ENCODE measurements around the gene MTHFR. TPM values are rescaled to one million over a fixed set of nuclear protein-coding genes. Genes with fewer than 3 reads are reported as not detected.

Gene MTHFR
- total and polyA plus RNA-seq, 5 experiments from 2014 or later = 3.7 to 71.7 (median 9.5) TPM

GRCh38 chr1:11800756-11801433, 4.9 kb downstream of the MTHFR start:
- Mint-ChIP-seq H3K9me3 (no peaks in the 10 kb centered on the region), H3K27me3 (no peaks in the 10 kb centered on the region), H3K4me3 (peak overlapping the region in 1 of 10 donors; percentile 36), H3K27ac (no peak overlapping the region), H3K36me3 (peaks cover 0 to 49% (median 7%) of the 10 kb centered on the region in 3 donors), H3K4me1 (peaks cover 18 to 48% (median 42%) of the 10 kb centered on the region in 4 donors)
- ATAC-seq = no peak
- DNase-seq = no peak
- POLR2A ChIA-PET = no interaction called here

GRCh38 chr1:11800391-11800755, 5.4 kb downstream of the MTHFR start:
- ATAC-seq (no peak), DNase-seq (no peak)
- POLR2A ChIA-PET = interaction anchor here (0.7 kb wide), 1 partner anchor 575 kb away, joined by 3 read pairs; no protein-coding TSS in a partner anchor
- H3K4me1 Mint-ChIP-seq = peaks cover 18 to 47% (median 40%) of the 10 kb centered on the region in 4 donors
- H3K9me3 Mint-ChIP-seq = no peaks in the 10 kb centered on the region
- H3K36me3 Mint-ChIP-seq = peaks cover 0 to 54% (median 9%) of the 10 kb centered on the region in 3 donors
- H3K27ac Mint-ChIP-seq = peak overlapping the region in 2 of 10 donors; percentile 59 to 65
- no peak overlapping the region for H3K4me3 Mint-ChIP-seq
- no peaks in the 10 kb centered on the region for H3K27me3 Mint-ChIP-seq

DNA sequence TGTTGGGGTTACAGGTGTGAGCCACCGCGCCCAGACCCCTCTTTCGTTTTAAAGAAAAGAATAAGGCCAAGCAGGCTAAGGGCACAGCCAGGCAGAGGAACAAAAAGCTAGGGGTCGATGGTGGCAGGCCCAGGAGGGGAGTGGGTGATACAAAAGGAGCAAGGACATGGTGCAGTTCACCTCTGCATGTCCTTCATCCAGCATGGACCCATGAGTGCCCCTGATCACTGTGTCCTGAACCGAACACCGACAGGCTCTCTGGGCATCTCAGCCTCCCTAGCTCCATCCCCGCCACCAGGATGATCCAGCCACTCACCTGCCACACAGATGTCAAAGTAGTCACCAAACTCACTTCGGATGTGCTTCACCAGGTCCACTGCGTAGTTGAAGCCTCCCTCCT, 5.9 kb downstream of the MTHFR start:
- peak overlapping the region in 3 of 10 donors; percentile 7 to 65 (median 59) for H3K27ac Mint-ChIP-seq
- H3K36me3 Mint-ChIP-seq = peaks cover 0 to 57% (median 12%) of the 10 kb centered on the region in 3 donors
- DNase-seq (no peak), ATAC-seq (no peak)
- no peaks in the 10 kb centered on the region for H3K27me3 Mint-ChIP-seq
- no peak overlapping the region for H3K4me3 Mint-ChIP-seq
- H3K4me1 Mint-ChIP-seq = peaks cover 19 to 44% (median 38%) of the 10 kb centered on the region in 4 donors
- POLR2A ChIA-PET = interaction anchor here (0.7 kb wide), 1 partner anchor 574 kb away, joined by 3 read pairs; no protein-coding TSS in a partner anchor
- no peaks in the 10 kb centered on the region for H3K9me3 Mint-ChIP-seq

DNA sequence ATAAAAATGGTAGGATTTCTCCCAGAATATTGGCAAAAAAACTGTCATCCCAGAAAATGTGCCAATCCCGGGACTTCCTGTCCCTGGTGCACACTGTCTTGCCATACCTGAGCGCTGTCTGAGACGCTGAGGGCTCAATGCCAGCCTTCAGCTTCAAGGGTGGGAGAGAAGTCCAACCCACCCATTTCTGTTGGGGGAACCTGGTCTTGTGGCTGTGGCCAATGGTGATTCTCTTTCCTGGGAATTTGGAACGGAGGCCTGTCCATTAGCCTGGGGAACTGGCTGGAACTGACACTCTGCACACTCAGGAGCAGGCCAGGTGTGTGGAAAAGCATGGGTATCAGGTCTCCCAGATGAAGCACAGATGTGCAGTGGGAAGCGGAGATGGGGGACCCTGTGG, 6.7 kb downstream of the MTHFR start:
- peaks cover 0 to 62% (median 17%) of the 10 kb centered on the region in 3 donors for H3K36me3 Mint-ChIP-seq
- DNase-seq (no peak), ATAC-seq (no peak)
- H3K27ac Mint-ChIP-seq = peak overlapping the region in 3 of 10 donors; percentile 19 to 57 (median 40)
- no peaks in the 10 kb centered on the region for H3K9me3 Mint-ChIP-seq
- no peaks in the 10 kb centered on the region for H3K27me3 Mint-ChIP-seq
- no peak overlapping the region for H3K4me3 Mint-ChIP-seq
- POLR2A ChIA-PET = no interaction called here
- peaks cover 18 to 36% (median 30%) of the 10 kb centered on the region in 4 donors for H3K4me1 Mint-ChIP-seq

DNA sequence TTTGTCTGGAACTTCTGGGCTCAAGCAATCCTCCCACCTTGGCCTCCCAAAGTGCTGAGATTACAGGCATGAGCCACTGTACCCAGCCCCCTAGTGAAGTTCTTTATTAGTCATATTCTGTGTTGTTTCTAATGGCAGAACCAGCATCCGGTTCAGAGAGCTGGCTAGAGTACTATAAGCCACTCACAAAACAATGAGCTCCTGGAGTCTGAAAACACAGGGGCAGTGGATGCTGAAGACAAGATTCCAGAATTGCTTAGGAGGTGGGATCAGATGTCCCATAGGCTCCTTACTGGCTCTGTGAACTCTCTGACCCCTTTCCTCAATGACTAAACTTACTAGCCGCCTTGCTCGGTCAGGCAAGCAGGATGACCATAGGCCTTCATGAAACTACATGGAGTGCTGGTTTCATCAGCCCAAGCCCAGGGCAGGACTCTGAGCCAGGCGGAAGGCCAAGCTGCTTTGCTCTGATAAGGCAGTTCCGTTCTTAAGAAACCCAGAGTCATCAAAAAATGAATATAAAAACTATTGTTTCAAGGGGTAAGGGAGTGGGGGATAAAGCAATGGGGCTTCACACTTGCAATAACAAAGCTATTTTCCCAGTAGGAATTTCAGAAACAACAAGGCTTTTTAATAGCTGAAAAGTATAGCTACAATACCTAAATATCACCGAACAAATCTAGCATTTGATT, 8.1 kb downstream of the MTHFR start:
- no peak for ATAC-seq
- POLR2A ChIA-PET = interaction anchor here (0.7 kb wide), 1 partner anchor 840 kb away, joined by 4 read pairs; no protein-coding TSS in a partner anchor

DNA sequence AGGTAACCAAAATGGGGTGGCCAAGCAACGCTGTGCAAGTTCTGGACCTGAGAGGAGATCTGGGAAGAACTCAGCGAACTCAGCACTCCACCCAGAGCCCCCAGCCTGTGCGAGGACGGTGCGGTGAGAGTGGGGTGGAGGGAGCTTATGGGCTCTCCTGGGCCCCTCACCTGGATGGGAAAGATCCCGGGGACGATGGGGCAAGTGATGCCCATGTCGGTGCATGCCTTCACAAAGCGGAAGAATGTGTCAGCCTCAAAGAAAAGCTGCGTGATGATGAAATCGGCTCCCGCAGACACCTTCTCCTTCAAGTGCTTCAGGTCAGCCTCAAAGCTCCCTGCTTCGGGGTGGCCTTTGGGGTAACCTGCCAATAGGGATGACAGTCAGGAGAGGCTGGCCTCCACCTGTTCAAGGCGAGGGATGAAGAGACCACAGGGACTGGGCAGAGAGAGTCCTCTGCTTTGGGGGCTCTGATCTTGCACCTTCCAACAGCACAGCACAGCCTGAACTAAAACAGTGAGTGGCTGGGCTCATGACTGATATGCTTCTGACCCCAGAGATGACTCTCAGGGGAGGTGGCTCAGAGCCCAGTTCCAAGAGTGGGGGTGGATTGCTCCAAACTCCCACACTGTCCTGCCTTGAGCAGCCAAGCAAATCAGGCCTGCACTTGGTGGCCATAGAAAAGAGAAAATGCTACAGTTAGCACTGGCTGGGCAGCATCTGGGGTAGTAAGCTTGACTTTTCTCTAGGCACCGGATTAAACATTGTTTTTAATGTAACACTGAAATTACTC, 9.5 kb downstream of the MTHFR start:
- DNase-seq (no peak), ATAC-seq (no peak)
- Mint-ChIP-seq H3K4me3 (no peak overlapping the region), H3K4me1 (peaks cover 0 to 11% (median 4%) of the 10 kb centered on the region in 4 donors), H3K36me3 (peaks cover 0 to 71% (median 20%) of the 10 kb centered on the region in 3 donors), H3K9me3 (no peaks in the 10 kb centered on the region), H3K27ac (no peak overlapping the region), H3K27me3 (no peaks in the 10 kb centered on the region)
- POLR2A ChIA-PET = no interaction called here

More for the DNA sequence above, 8.1 kb downstream of the MTHFR start:
- no peak overlapping the region for H3K4me3 Mint-ChIP-seq
- H3K4me1 Mint-ChIP-seq = peaks cover 9 to 22% (median 15%) of the 10 kb centered on the region in 4 donors
- DNase-seq = no peak
- H3K9me3 Mint-ChIP-seq = no peaks in the 10 kb centered on the region
- H3K36me3 Mint-ChIP-seq = peaks cover 0 to 63% (median 19%) of the 10 kb centered on the region in 3 donors
- H3K27ac Mint-ChIP-seq = no peak overlapping the region
- H3K27me3 Mint-ChIP-seq = no peaks in the 10 kb centered on the region

DNA sequence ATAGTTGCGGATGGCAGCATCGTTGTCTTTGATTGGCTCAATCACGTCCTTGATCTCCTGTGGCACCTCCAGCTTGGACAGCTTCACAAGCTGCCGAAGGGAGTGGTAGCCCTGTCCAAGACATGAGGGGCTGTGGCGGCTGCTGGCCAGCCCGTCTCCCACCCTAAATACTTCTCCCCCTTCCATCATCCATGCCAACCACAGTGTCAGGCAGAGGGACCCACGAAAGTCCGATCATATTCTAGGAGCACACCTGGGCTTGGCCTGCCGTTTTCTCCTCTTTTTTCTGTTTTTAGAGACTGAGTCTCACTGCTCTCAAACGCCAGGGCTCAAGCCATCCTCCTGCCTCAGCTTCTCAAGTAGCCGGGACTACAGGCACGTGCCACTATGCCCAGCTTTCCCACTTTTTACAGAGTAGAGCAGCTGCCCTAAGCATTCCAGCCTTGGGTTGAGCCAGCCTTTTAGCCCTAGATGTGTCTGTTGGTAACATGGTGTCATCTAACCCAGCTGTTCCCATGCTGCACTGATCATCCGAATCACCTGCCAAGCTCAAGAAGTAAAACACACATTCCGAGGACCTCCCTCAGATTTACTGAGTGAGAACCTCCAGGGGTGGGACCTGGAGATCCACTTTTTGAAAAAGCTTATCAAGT, 10.4 kb downstream of the MTHFR start:
- H3K36me3 Mint-ChIP-seq = peaks cover 0 to 67% (median 19%) of the 10 kb centered on the region in 3 donors
- H3K4me3 Mint-ChIP-seq = no peak overlapping the region
- ATAC-seq (no peak), DNase-seq (no peak)
- no peaks in the 10 kb centered on the region for H3K9me3 Mint-ChIP-seq
- H3K4me1 Mint-ChIP-seq = peaks cover 0 to 10% (median 5%) of the 10 kb centered on the region in 4 donors
- POLR2A ChIA-PET = no interaction called here
- H3K27me3 Mint-ChIP-seq = no peaks in the 10 kb centered on the region
- no peak overlapping the region for H3K27ac Mint-ChIP-seq

DNA sequence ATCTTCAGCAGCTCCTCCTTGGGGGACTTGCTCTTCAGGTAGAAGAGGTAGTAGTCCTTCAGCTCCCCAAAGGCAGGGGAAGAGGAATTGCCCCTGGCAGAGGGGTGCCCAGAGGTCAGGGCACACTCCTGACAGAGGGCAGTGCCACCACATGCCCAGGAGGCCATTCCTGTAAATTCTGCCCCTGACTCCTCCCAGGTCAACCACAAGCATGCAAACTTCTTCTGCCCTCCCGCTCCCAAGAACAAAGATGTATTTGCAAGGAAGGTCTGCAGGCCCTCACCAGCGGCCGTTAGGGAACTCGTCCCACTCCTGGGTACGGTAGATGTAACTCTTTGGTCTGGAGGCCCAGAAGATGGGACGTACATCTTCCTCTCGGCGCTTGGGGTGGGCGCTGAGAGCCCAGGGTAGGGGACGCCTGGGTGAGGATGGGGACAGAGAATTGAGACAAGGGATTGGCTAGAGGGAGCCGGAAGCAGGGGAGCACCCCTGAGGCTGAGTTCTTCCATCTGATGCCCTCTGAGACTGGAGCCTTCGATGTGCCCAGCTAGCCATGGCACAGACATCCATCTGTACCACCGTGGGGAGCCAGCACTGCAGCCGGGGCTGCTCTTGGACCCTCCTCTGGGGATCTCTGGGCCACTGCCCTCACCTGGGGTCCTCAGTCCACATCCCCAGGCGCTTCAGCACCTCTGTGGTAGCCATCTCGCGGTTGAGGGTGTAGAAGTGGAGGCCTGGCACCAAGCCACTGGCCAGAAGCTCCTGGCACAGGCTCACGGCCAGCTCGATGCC, 11.1 kb downstream of the MTHFR start:
- DNase-seq (no peak), ATAC-seq (no peak)
- Mint-ChIP-seq H3K4me3 (no peak overlapping the region), H3K36me3 (peaks cover 0 to 60% (median 14%) of the 10 kb centered on the region in 3 donors), H3K27me3 (no peaks in the 10 kb centered on the region), H3K27ac (peak overlapping the region in 2 of 10 donors; percentile 27 to 44), H3K9me3 (no peaks in the 10 kb centered on the region), H3K4me1 (peaks cover 0 to 9% (median 4%) of the 10 kb centered on the region in 4 donors)
- POLR2A ChIA-PET = no interaction called here

GRCh38 chr1:11793819-11794218, 11.9 kb downstream of the MTHFR start:
- H3K4me1 Mint-ChIP-seq = peaks cover 0 to 12% (median 6%) of the 10 kb centered on the region in 4 donors
- no peaks in the 10 kb centered on the region for H3K27me3 Mint-ChIP-seq
- H3K36me3 Mint-ChIP-seq = peaks cover 0 to 52% (median 14%) of the 10 kb centered on the region in 3 donors
- no peaks in the 10 kb centered on the region for H3K9me3 Mint-ChIP-seq
- ATAC-seq (no peak), DNase-seq (no peak)
- POLR2A ChIA-PET = interaction anchor here (0.6 kb wide), 1 partner anchor 29 kb away, joined by 7 read pairs; no protein-coding TSS in a partner anchor
- no peak overlapping the region for H3K27ac Mint-ChIP-seq
- H3K4me3 Mint-ChIP-seq = no peak overlapping the region

GRCh38 chr1:11792106-11792505, 13.7 kb downstream of the MTHFR start:
- Mint-ChIP-seq H3K4me3 (no peak overlapping the region), H3K27ac (peak overlapping the region in 5 of 10 donors; percentile 29 to 61 (median 56)), H3K9me3 (no peaks in the 10 kb centered on the region), H3K36me3 (peaks cover 0 to 44% (median 14%) of the 10 kb centered on the region in 3 donors), H3K4me1 (peaks cover 0 to 11% (median 6%) of the 10 kb centered on the region in 4 donors), H3K27me3 (no peaks in the 10 kb centered on the region)
- no peak for DNase-seq
- POLR2A ChIA-PET = no interaction called here
- no peak for ATAC-seq

DNA sequence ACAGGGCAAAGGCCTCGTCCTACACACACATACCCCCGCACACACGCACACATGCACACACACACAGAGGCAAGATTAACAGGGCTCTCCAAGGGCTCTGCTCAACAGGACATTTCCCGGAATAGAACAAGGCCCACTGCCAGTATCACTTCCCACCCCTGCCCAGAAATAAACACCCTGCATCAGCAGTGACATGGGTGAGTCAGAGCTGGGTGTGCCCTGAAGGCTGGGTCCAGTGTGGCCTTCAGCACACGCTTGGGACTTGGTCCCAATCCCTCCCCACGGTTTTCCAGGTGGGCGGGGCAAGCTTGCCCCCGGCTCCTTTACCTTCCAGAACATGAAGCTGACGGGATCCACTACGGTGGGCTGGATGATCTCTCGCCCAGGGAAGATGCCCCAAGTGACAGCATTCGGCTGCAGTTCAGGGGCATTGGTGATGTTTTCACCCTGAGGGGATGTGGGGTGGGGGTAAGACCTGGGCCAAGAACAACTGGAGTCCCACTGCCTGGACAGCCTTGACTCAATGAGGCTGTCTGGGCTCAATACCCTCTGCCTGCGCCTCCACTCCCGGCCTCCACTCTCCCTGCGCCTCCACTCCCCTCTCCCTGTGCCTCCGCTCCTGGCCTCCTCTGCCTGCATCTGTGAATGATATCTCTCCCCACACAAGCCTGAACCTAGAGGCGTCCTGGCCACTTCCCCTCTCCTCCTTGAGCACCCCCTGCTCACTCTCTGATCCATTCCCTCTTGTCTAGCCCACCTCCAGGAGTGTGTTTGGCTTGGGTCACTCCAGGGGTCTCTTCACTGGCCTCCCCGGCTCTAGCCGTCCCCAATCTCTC, 14.7 kb downstream of the MTHFR start:
- H3K36me3 Mint-ChIP-seq = peaks cover 0 to 36% (median 14%) of the 10 kb centered on the region in 3 donors
- peaks cover 0 to 14% (median 6%) of the 10 kb centered on the region in 4 donors for H3K4me1 Mint-ChIP-seq
- no peak for ATAC-seq
- no peak for DNase-seq
- H3K27me3 Mint-ChIP-seq = no peaks in the 10 kb centered on the region
- H3K9me3 Mint-ChIP-seq = no peaks in the 10 kb centered on the region
- POLR2A ChIA-PET = no interaction called here
- H3K4me3 Mint-ChIP-seq = no peak overlapping the region
- H3K27ac Mint-ChIP-seq = peak overlapping the region in 5 of 10 donors; percentile 35 to 83 (median 38)
